Endothelial cell of umbilical vein (primary cell): ENCODE measurements around the gene DLG5. TPM values are rescaled to one million over a fixed set of nuclear protein-coding genes. Genes with fewer than 3 reads are reported as not detected.

Experiments used
- Bru-seq: library from RNA; stranded (reverse); fragments of 400-500 nt; gene quantifications from one replicate; lab custom pipeline; 2021; lab: Mats Ljungman, UMichigan
- BruChase-seq, 2 experiments: library from RNA; stranded (reverse); fragments of 400-500 nt; gene quantifications; one replicate each; lab custom pipeline; 2021; lab: Mats Ljungman, UMichigan
- BruUV-seq: library from RNA; stranded (reverse); fragments of 400-500 nt; replicated peaks from 2 replicates; lab custom pipeline; 2021; lab: Mats Ljungman, UMichigan
- CTCF ChIA-PET: fragments of 300-600, 350-600 bp; sonication (Branson Sonifier 250); formaldehyde crosslinking; loops from one replicate; lab custom pipeline; 2021; ENCODE audit warnings: antibody characterized with exemption, inconsistent platforms; lab: Charles Lee
- POLR2A ChIA-PET: fragments of 300-600, 350-600 bp; sonication (Branson Sonifier 250); formaldehyde crosslinking; loops from one replicate; lab custom pipeline; 2021; ENCODE audit warnings: antibody characterized with exemption, inconsistent platforms; lab: Charles Lee
- DNase-seq: peaks from one replicate; pipeline ENCODE4 v3.0.0-alpha.2; 2011; ENCODE audit warnings: low read depth, low spot score
- FAIRE-seq: peaks from 2 replicates; lab custom pipeline; 2011; peaks lifted over from hg19 to GRCh38; lab: Jason Lieb, UNC
- H2AFZ ChIP-seq: 2 replicates; pipeline ENCODE4 v1.6.0; 2012; ENCODE audit warnings: low read depth, low read length, control low read depth, inconsistent platforms
- H3K27ac ChIP-seq: 2 replicates; pipeline ENCODE4 v1.5.1; 2011; ENCODE audit warnings: low read depth, mild to moderate bottlenecking, control low read depth, low read length, moderate library complexity; ENCODE audit not compliant: insufficient read depth
- H3K27me3 ChIP-seq, 2 experiments: 2 replicates each; pipeline versions ENCODE4 v1.6.0 to v1.6.1; 2011; ENCODE audit warnings: low read length in 2 of 2, mixed read lengths in 1 of 2; ENCODE audit not compliant: control insufficient read depth in 2 of 2, insufficient read depth in 2 of 2
- H3K36me3 ChIP-seq, 2 experiments: 2 replicates in 1 of 2; 3 replicates in 1 of 2; pipeline ENCODE4 v1.5.1; 2011; ENCODE audit warnings: low read length in 2 of 2, mild to moderate bottlenecking in 1 of 2, moderate library complexity in 1 of 2; ENCODE audit not compliant: control insufficient read depth in 2 of 2, insufficient read depth in 2 of 2; ENCODE audit errors: extremely low read depth in 1 of 2
- H3K4me1 ChIP-seq: 3 replicates; pipeline ENCODE4 v1.5.1; 2011; ENCODE audit warnings: mild to moderate bottlenecking, low read length; ENCODE audit not compliant: control insufficient read depth, insufficient read depth; ENCODE audit errors: extremely low read depth
- H3K4me2 ChIP-seq: 2 replicates; pipeline ENCODE4 v1.6.1; 2011; ENCODE audit warnings: low read length, control low read depth, mixed read lengths; ENCODE audit not compliant: insufficient read depth
- H3K4me3 ChIP-seq, 3 experiments: fragments of 200-600 bp in 1 of 3; sonication (generic), shearing (Covaris generic) in 1 of 3; replicated peaks in 1 of 3; 2 replicates each; pipeline ENCODE4 v1.5.1; 2011 to 2016; ENCODE audit warnings: control low read depth in 3 of 3, low read length in 3 of 3, mild to moderate bottlenecking in 2 of 3, inconsistent platforms in 1 of 3, low read depth in 1 of 3, moderate library complexity in 1 of 3; ENCODE audit not compliant: insufficient read depth in 1 of 3
- H3K79me2 ChIP-seq: 2 replicates; pipeline ENCODE4 v1.6.0; 2012; ENCODE audit warnings: low read length, inconsistent platforms; ENCODE audit not compliant: control insufficient read depth, insufficient read depth
- H3K9ac ChIP-seq: replicated peaks from 2 replicates; pipeline ENCODE3; 2011; ENCODE audit warnings: low read length, control low read depth; ENCODE audit not compliant: insufficient read depth; ENCODE audit errors: extremely low read depth
- H3K9me1 ChIP-seq: replicated peaks from 3 replicates; pipeline ENCODE4 v1.6.0; 2011; ENCODE audit warnings: mild to moderate bottlenecking, low read length; ENCODE audit not compliant: control insufficient read depth, insufficient read depth; ENCODE audit errors: extremely low read depth
- H3K9me3 ChIP-seq: replicated peaks from 2 replicates; pipeline ENCODE4 v1.5.1; 2012; ENCODE audit warnings: low read length, inconsistent platforms; ENCODE audit not compliant: control insufficient read depth, insufficient read depth
- H4K20me1 ChIP-seq: replicated peaks from 2 replicates; pipeline ENCODE3; 2011; ENCODE audit warnings: mild to moderate bottlenecking, low read length; ENCODE audit not compliant: control insufficient read depth, insufficient read depth; ENCODE audit errors: extremely low read depth
- EZH2 ChIP-seq: IDR thresholded peaks from 2 replicates; pipeline ENCODE4 v1.6.1; 2012; ENCODE audit warnings: borderline replicate concordance, low read depth, mild to moderate bottlenecking, moderate library complexity, low read length, inconsistent platforms; ENCODE audit not compliant: severe bottlenecking
- FOS ChIP-seq: IDR thresholded peaks from 2 replicates; pipeline ENCODE4 v1.6.1; 2011; ENCODE audit warnings: mild to moderate bottlenecking, low read length, moderate library complexity, borderline replicate concordance; ENCODE audit not compliant: insufficient read depth
- JUN ChIP-seq: IDR thresholded peaks from 2 replicates; pipeline ENCODE4 v1.6.1; 2011; ENCODE audit warnings: borderline replicate concordance, low read depth; ENCODE audit not compliant: insufficient read length, insufficient read depth
- POLR2A ChIP-seq: IDR thresholded peaks from 2 replicates; pipeline ENCODE4 v1.6.1; 2012; ENCODE audit warnings: low read depth, mild to moderate bottlenecking, control low read depth, low read length
- POLR2AphosphoS5 ChIP-seq: IDR thresholded peaks from 2 replicates; pipeline ENCODE4 v1.6.1; 2012; ENCODE audit warnings: low read depth, mild to moderate bottlenecking, control low read depth, low read length, moderate library complexity; ENCODE audit not compliant: insufficient read depth
- dilution Hi-C: fragments of 300-500 bp; cut with MboI; formaldehyde crosslinking; loops from one replicate; pipeline ENCODE4 v1.15.0; 2019; ENCODE audit warnings: low sequenced_read_pairs; ENCODE audit not compliant: extremely low pct_ligation_motif_present
- intact Hi-C: fragments of 100-400 bp; cut with micrococcal nuclease; formaldehyde crosslinking; loops from one replicate; pipeline ENCODE4 v1.10.0; 2022
- long read RNA-seq: library from polyadenylated mRNA; stranded (forward); transcript quantifications from one replicate; pipeline ENCODE4 v2.0.0, GENCODE V29; 2021
- polyA minus RNA-seq, 3 experiments: library from RNA; depleted of rRNA, polyadenylated mRNA; stranded (reverse); fragments of >200 nt; gene quantifications; 1 replicate in 1 of 3; 2 replicates in 2 of 3; pipeline ENCODE4 v1.2.3, GENCODE V29; 2011
- polyA plus RNA-seq, 4 experiments: library from polyadenylated mRNA; depleted of rRNA in 3 of 4; stranded (reverse) in 3 of 4; unstranded in 1 of 4; fragments of >200 nt; gene quantifications; 2 replicates each; pipeline versions ENCODE4 v1.2.1 to v1.2.3, GENCODE V29; 2011 to 2012; ENCODE audit warnings: missing spikeins in 1 of 4
- total RNA-seq: library from RNA; stranded (reverse); gene quantifications from 2 replicates; pipeline ENCODE4 v1.2.3, GENCODE V29; 2021

The DLG5 gene, protein sequence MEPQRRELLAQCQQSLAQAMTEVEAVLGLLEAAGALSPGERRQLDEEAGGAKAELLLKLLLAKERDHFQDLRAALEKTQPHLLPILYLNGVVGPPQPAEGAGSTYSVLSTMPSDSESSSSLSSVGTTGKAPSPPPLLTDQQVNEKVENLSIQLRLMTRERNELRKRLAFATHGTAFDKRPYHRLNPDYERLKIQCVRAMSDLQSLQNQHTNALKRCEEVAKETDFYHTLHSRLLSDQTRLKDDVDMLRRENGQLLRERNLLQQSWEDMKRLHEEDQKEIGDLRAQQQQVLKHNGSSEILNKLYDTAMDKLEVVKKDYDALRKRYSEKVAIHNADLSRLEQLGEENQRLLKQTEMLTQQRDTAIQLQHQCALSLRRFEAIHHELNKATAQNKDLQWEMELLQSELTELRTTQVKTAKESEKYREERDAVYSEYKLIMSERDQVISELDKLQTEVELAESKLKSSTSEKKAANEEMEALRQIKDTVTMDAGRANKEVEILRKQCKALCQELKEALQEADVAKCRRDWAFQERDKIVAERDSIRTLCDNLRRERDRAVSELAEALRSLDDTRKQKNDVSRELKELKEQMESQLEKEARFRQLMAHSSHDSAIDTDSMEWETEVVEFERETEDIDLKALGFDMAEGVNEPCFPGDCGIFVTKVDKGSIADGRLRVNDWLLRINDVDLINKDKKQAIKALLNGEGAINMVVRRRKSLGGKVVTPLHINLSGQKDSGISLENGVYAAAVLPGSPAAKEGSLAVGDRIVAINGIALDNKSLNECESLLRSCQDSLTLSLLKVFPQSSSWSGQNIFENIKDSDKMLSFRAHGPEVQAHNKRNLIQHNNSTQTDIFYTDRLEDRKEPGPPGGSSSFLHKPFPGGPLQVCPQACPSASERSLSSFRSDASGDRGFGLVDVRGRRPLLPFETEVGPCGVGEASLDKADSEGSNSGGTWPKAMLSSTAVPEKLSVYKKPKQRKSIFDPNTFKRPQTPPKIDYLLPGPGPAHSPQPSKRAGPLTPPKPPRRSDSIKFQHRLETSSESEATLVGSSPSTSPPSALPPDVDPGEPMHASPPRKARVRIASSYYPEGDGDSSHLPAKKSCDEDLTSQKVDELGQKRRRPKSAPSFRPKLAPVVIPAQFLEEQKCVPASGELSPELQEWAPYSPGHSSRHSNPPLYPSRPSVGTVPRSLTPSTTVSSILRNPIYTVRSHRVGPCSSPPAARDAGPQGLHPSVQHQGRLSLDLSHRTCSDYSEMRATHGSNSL (N-terminal part only)
- total RNA-seq (23.1 and 24.9 TPM in 2 replicates), polyA plus RNA-seq (10.6 and 12.3 TPM in 2 replicates), polyA minus RNA-seq (24.8 and 28.3 TPM in 2 replicates), Bru-seq, nascent RNA (percentile 59 among the genes with signal in this experiment), BruChase-seq, experiment 1, labeled RNA remaining after a 6-hour chase (percentile 69 among the genes with signal in this experiment), BruChase-seq, experiment 2, labeled RNA remaining after a 2-hour chase (percentile 62 among the genes with signal in this experiment)
- 12.0 and 14.3 TPM in 2 replicates for polyA plus RNA-seq (2011; cell fraction: cytosol; rRNA removed)
- 63.8 and 71.5 TPM in 2 replicates for polyA plus RNA-seq (2011; cell fraction: nucleus; rRNA removed)
- polyA plus RNA-seq (2012) = 16.0 and 16.7 TPM in 2 replicates
- polyA minus RNA-seq (2011; cell fraction: cytosol; rRNA and poly(A)+ RNA removed) = 11.2 TPM
- 36.7 and 40.3 TPM in 2 replicates for polyA minus RNA-seq (2011; cell fraction: nucleus; rRNA and poly(A)+ RNA removed)
- long read RNA-seq, partial matches to known transcripts = 6 of 21 reads
- long read RNA-seq, other reads (novel, unspliced or antisense) = 15 of 21 reads

DNA sequence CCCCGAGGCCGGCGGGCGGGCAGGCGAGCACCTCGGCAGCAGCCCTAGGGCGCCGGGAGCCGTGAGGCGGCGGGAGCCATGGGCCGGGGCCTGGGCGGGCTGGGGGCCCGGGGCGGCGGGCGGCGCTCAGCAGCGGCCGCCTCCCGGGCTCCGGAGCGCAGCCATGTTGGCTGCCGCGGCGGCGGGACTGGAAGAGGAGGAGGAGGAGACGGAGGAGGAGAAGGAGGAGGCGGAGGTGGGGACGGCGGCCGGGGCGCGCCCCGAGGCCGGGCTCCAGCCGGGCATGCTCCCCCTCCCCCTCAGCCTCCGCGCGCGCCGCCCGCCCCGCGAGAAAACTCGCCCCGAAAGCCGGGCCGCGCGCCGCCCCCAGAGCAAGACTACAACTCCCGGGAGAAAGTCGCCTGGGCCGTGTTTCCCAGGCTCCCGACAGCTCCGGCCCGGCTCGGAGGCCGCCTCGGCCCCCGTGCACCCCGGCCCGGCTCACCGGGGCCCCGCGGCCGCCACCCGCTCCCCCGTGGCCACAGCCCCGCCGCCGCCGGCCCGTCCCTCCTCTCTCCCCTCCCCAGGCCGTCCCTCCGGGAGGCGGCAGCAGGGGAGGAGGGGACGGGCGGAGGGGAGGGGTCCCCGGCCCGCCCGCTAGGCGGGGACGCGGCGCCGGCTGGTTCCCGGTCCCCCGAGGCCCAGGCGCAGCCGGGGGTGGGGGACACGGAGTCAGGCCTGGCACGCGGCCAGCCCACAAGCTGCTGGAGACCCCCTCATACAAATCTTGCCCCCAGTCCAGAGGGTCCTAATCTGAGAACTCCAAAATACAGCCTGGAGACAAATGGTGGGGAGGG is at the start of gene DLG5:
Gene DLG5 (minus strand): TSS at position 190 of the 836 bp plus-strand sequence. CDS start 235 bp downstream, outside the sequence.
- intact Hi-C loops (loop anchor here (2.0 to 5.0 kb wide), 3 partner anchors 48 to 101 kb away; partner anchors contain the start of gene POLR3A), dilution Hi-C loops (no loop called here)
- peak within 1 kb of the TSS; percentile 75 for H2AFZ ChIP-seq
- peaks cover 25% of the 10 kb centered on the region for H3K79me2 ChIP-seq
- H3K4me1 ChIP-seq = peaks cover 14% of the 10 kb centered on the region
- no peaks in the 10 kb centered on the region for H3K36me3 ChIP-seq
- TF ChIP-seq POLR2A (peak; percentile 40), EZH2 (no peak), FOS (no peak), JUN (no peak), POLR2AphosphoS5 (no peak)
- no peak for FAIRE-seq
- H3K9me1 ChIP-seq = no peaks in the 10 kb centered on the region
- peak within 1 kb of the TSS; percentile 38 for H3K9ac ChIP-seq
- CTCF ChIA-PET = interaction anchor here (1.0 to 2.3 kb wide), 6 partner anchors 8 to 80 kb away, joined by 4 to 12 read pairs (median 6); no protein-coding TSS in a partner anchor
- H3K9me3 ChIP-seq = no peaks in the 10 kb centered on the region
- peaks cover 21 to 26% of the 10 kb centered on the region in 2 experiments for H3K27me3 ChIP-seq
- peak within 1 kb of the TSS; percentile 47 to 75 (median 53) for H3K4me3 ChIP-seq
- POLR2A ChIA-PET = no interaction called here
- H4K20me1 ChIP-seq = no peaks in the 10 kb centered on the region
- no TSS peak for BruUV-seq
- no peak within 1 kb of the TSS for H3K27ac ChIP-seq
- peak within 1 kb of the TSS; percentile 93 for H3K4me2 ChIP-seq
- DNase-seq = peak; percentile 26
